ENCODE results near the gene COL9A2. TPM values are rescaled to one million over a fixed set of nuclear protein-coding genes. Genes with fewer than 3 reads are reported as not detected.
A peak's percentile ranks its signal among the peaks of the same experiment; 100 is the strongest.

COL9A2 gene
- total and polyA plus RNA-seq, 5 experiments from 2014 or later = 0.73 to 6.3 (median 0.83) TPM

- Mint-ChIP-seq H3K36me3 (no peaks in the 10 kb centered on the region), H3K27ac (peak overlapping the region in 7 of 10 donors; percentile 43 to 88 (median 60)), H3K4me3 (peak overlapping the region; percentile 61 to 91 (median 80)), H3K27me3 (peaks cover 0 to 11% (median 6%) of the 10 kb centered on the region in 5 donors), H3K9me3 (no peaks in the 10 kb centered on the region), H3K4me1 (peaks cover 19 to 50% (median 37%) of the 10 kb centered on the region in 4 donors)
- POLR2A ChIA-PET = interaction anchor here (0.6 to 3.9 kb wide), 7 partner anchors 10 to 81 kb away, joined by 3 to 15 read pairs (median 3); partner anchors contain the start of gene SMAP2
- no peak for ATAC-seq
- DNase-seq = no peak
Observed at GRCh38 chr1:40317394-40318074, 448 bp upstream of the COL9A2 start.

GRCh38 chr1:40315795-40316594 is 1.1 kb downstream of the COL9A2 start:
- peak overlapping the region; percentile 82 to 94 (median 91) for H3K4me3 Mint-ChIP-seq
- POLR2A ChIA-PET = interaction anchor here (0.5 to 3.9 kb wide), 21 partner anchors 23 to 338 kb away, joined by 3 to 15 read pairs (median 4); partner anchors contain the start of genes CAP1, RLF, SMAP2 and ZMPSTE24
- H3K27me3 Mint-ChIP-seq = peaks cover 0 to 11% (median 6%) of the 10 kb centered on the region in 5 donors
- H3K36me3 Mint-ChIP-seq = no peaks in the 10 kb centered on the region
- DNase-seq (peak in 4 of 10 donors; percentile 19 to 47 (median 36)), ATAC-seq (peak; percentile 12 to 14)
- H3K9me3 Mint-ChIP-seq = no peaks in the 10 kb centered on the region
- H3K4me1 Mint-ChIP-seq = peaks cover 19 to 50% (median 40%) of the 10 kb centered on the region in 4 donors
- H3K27ac Mint-ChIP-seq = peak overlapping the region; percentile 32 to 93 (median 90)

- Mint-ChIP-seq H3K4me3 (peak overlapping the region; percentile 82 to 94 (median 91)), H3K27me3 (peaks cover 0 to 11% (median 6%) of the 10 kb centered on the region in 5 donors), H3K9me3 (no peaks in the 10 kb centered on the region), H3K27ac (peak overlapping the region in 9 of 10 donors; percentile 32 to 93 (median 91)), H3K36me3 (no peaks in the 10 kb centered on the region), H3K4me1 (peaks cover 19 to 50% (median 40%) of the 10 kb centered on the region in 4 donors)
- POLR2A ChIA-PET = interaction anchor here (0.5 to 3.9 kb wide), 17 partner anchors 23 to 338 kb away, joined by 3 to 15 read pairs (median 4); partner anchors contain the start of genes CAP1, SMAP2 and ZMPSTE24
- DNase-seq (peak; percentile 79 to 91 (median 85)), ATAC-seq (peak; percentile 60 to 76)
Observed at GRCh38 chr1:40315239-40315794, 1.8 kb downstream of the COL9A2 start.

- no peak for DNase-seq
- POLR2A ChIA-PET = interaction anchor here (1.0 to 3.9 kb wide), 11 partner anchors 24 to 275 kb away, joined by 3 to 15 read pairs (median 5); partner anchors contain the start of genes CAP1, SMAP2 and ZMPSTE24
- peaks cover 19 to 50% (median 40%) of the 10 kb centered on the region in 4 donors for H3K4me1 Mint-ChIP-seq
Observed at GRCh38 chr1:40314721-40315238, 2.3 kb downstream of the COL9A2 start.

GRCh38 chr1:40313958-40314720 is 2.9 kb downstream of the COL9A2 start:
- peaks cover 19 to 50% (median 40%) of the 10 kb centered on the region in 4 donors for H3K4me1 Mint-ChIP-seq

More at GRCh38 chr1:40314721-40315238, 2.3 kb downstream of the COL9A2 start:
- Mint-ChIP-seq H3K27ac (peak overlapping the region; percentile 32 to 93 (median 87)), H3K9me3 (no peaks in the 10 kb centered on the region), H3K36me3 (no peaks in the 10 kb centered on the region), H3K4me3 (peak overlapping the region; percentile 82 to 94 (median 91)), H3K27me3 (peaks cover 0 to 11% (median 6%) of the 10 kb centered on the region in 5 donors)
- no peak for ATAC-seq

GRCh38 chr1:40313329-40313957 is 3.6 kb downstream of the COL9A2 start:
- H3K4me3 Mint-ChIP-seq = peak overlapping the region in 3 of 10 donors; percentile 4 to 61 (median 15)
- peaks cover 16 to 44% (median 35%) of the 10 kb centered on the region in 4 donors for H3K4me1 Mint-ChIP-seq
- H3K9me3 Mint-ChIP-seq = no peaks in the 10 kb centered on the region
- ATAC-seq = no peak
- DNase-seq = no peak
- peak overlapping the region in 5 of 10 donors; percentile 48 to 69 (median 60) for H3K27ac Mint-ChIP-seq
- peaks cover 0 to 8% (median 5%) of the 10 kb centered on the region in 5 donors for H3K27me3 Mint-ChIP-seq
- POLR2A ChIA-PET = interaction anchor here (3.7 kb wide), 1 partner anchor 55 kb away, joined by 13 read pairs; the partner anchor contains the start of gene ZMPSTE24
- no peaks in the 10 kb centered on the region for H3K36me3 Mint-ChIP-seq

More at GRCh38 chr1:40313958-40314720, 2.9 kb downstream of the COL9A2 start:
- ATAC-seq (no peak), DNase-seq (no peak)
- H3K27me3 Mint-ChIP-seq = peaks cover 0 to 11% (median 5%) of the 10 kb centered on the region in 5 donors
- peak overlapping the region in 9 of 10 donors; percentile 4 to 94 (median 88) for H3K4me3 Mint-ChIP-seq
- no peaks in the 10 kb centered on the region for H3K9me3 Mint-ChIP-seq
- H3K36me3 Mint-ChIP-seq = no peaks in the 10 kb centered on the region
- peak overlapping the region in 6 of 10 donors; percentile 34 to 92 (median 86) for H3K27ac Mint-ChIP-seq
- POLR2A ChIA-PET = interaction anchor here (1.0 to 3.9 kb wide), 6 partner anchors 24 to 152 kb away, joined by 3 to 15 read pairs (median 5); partner anchors contain the start of gene ZMPSTE24

GRCh38 chr1:40312238-40313205 is 4.6 kb downstream of the COL9A2 start:
- POLR2A ChIA-PET = interaction anchor here (3.7 kb wide), 1 partner anchor 54 kb away, joined by 13 read pairs; the partner anchor contains the start of gene ZMPSTE24
- peak overlapping the region in 3 of 10 donors; percentile 4 to 61 (median 15) for H3K4me3 Mint-ChIP-seq
- H3K4me1 Mint-ChIP-seq = peaks cover 10 to 38% (median 29%) of the 10 kb centered on the region in 4 donors
- H3K27ac Mint-ChIP-seq = peak overlapping the region in 7 of 10 donors; percentile 31 to 67 (median 47)
- H3K27me3 Mint-ChIP-seq = peaks cover 0 to 1% (median 0%) of the 10 kb centered on the region in 5 donors
- no peaks in the 10 kb centered on the region for H3K36me3 Mint-ChIP-seq
- no peak for ATAC-seq
- no peaks in the 10 kb centered on the region for H3K9me3 Mint-ChIP-seq
- peak in 1 of 10 donors; percentile 24 for DNase-seq

- peaks cover 7 to 36% (median 24%) of the 10 kb centered on the region in 4 donors for H3K4me1 Mint-ChIP-seq
- no peak for ATAC-seq
- H3K9me3 Mint-ChIP-seq = no peaks in the 10 kb centered on the region
- peak overlapping the region in 2 of 10 donors; percentile 11 to 22 for H3K4me3 Mint-ChIP-seq
- no peaks in the 10 kb centered on the region for H3K27me3 Mint-ChIP-seq
- peak overlapping the region in 4 of 10 donors; percentile 22 to 81 (median 42) for H3K27ac Mint-ChIP-seq
- POLR2A ChIA-PET = no interaction called here
- DNase-seq = no peak
- no peaks in the 10 kb centered on the region for H3K36me3 Mint-ChIP-seq
Observed at GRCh38 chr1:40311692-40312091, 5.4 kb downstream of the COL9A2 start.

- Mint-ChIP-seq H3K9me3 (no peaks in the 10 kb centered on the region), H3K27ac (peak overlapping the region in 1 of 10 donors; percentile 69), H3K36me3 (no peaks in the 10 kb centered on the region), H3K4me3 (peak overlapping the region in 1 of 10 donors; percentile 41), H3K4me1 (peaks cover 7 to 36% (median 21%) of the 10 kb centered on the region in 4 donors), H3K27me3 (no peaks in the 10 kb centered on the region)
- DNase-seq = no peak
- POLR2A ChIA-PET = no interaction called here
- ATAC-seq = no peak
Observed at GRCh38 chr1:40310983-40311642, 6.0 kb downstream of the COL9A2 start.
